GM12878 (cell line): ENCODE results near the gene CABLES1. TPM values are rescaled to one million over a fixed set of nuclear protein-coding genes. Genes with fewer than 3 reads are reported as not detected.

Source experiments
- BHLHE40 ChIP-seq, 2 experiments: fragments of 450-650 bp in 1 of 2; IDR thresholded peaks; 2 replicates each; pipeline ENCODE4 v1.6.1; 2011 to 2017; ENCODE audit warnings: low read depth in 2 of 2, borderline replicate concordance in 1 of 2, improper control_type of control experiment in 1 of 2, low read length in 1 of 2, mild to moderate bottlenecking in 1 of 2
- CHD1 ChIP-seq: IDR thresholded peaks from 2 replicates; pipeline ENCODE4 v1.6.1; 2012; ENCODE audit warnings: low read depth, low read length, improper control_type of control experiment
- CREM ChIP-seq: IDR thresholded peaks from 2 replicates; pipeline ENCODE4 v1.6.1; 2014; ENCODE audit warnings: antibody characterized with exemption, low read depth
- ELK1 ChIP-seq: IDR thresholded peaks from 2 replicates; pipeline ENCODE4 v1.6.1; 2012; ENCODE audit warnings: low read depth, low read length, improper control_type of control experiment
- ESRRA ChIP-seq: IDR thresholded peaks from 2 replicates; pipeline ENCODE4 v1.6.1; 2012; ENCODE audit warnings: mild to moderate bottlenecking, low read length, improper control_type of control experiment
- MLLT1 ChIP-seq: fragments of 450-650 bp; IDR thresholded peaks from 2 replicates; pipeline ENCODE4 v1.6.1; 2016; ENCODE audit warnings: mild to moderate bottlenecking
- NKRF ChIP-seq: fragments of 450-650 bp; conservative IDR thresholded peaks from 2 replicates; pipeline ENCODE4 v1.6.1; 2017; ENCODE audit warnings: mild to moderate bottlenecking, moderate library complexity
- NR2C1 ChIP-seq: fragments of 450-650 bp; IDR thresholded peaks from 2 replicates; pipeline ENCODE4 v1.6.1; 2017; ENCODE audit warnings: antibody characterized with exemption, mild to moderate bottlenecking, moderate library complexity
- PAX8 ChIP-seq: fragments of 450-650 bp; IDR thresholded peaks from 2 replicates; pipeline ENCODE4 v1.6.1; 2017; ENCODE audit warnings: mild to moderate bottlenecking, moderate library complexity
- PML ChIP-seq: IDR thresholded peaks from 2 replicates; pipeline ENCODE4 v1.6.1; 2012; ENCODE audit warnings: low read length, inconsistent platforms
- POLR2AphosphoS2 ChIP-seq: IDR thresholded peaks from 2 replicates; pipeline ENCODE4 v1.6.1; 2011; ENCODE audit warnings: low read depth, mild to moderate bottlenecking, low read length, improper control_type of control experiment, moderate library complexity
- POLR2AphosphoS5 ChIP-seq: IDR thresholded peaks from 2 replicates; pipeline ENCODE4 v1.6.1; 2011; ENCODE audit warnings: mild to moderate bottlenecking, low read length, inconsistent platforms
- SMAD5 ChIP-seq: IDR thresholded peaks from 2 replicates; pipeline ENCODE4 v1.6.1; 2016; ENCODE audit warnings: antibody characterized with exemption, low read depth
- SPI1 ChIP-seq: IDR thresholded peaks from 2 replicates; pipeline ENCODE4 v1.6.1; 2011; ENCODE audit warnings: low read depth, mild to moderate bottlenecking, low read length, moderate library complexity, borderline replicate concordance; ENCODE audit not compliant: insufficient read depth
- SUZ12 ChIP-seq: fragments of 200-600 bp; sonication (generic); IDR thresholded peaks from one replicate; pipeline ENCODE4 v1.6.1; 2018; ENCODE audit warnings: antibody characterized with exemption, mild to moderate bottlenecking; ENCODE audit not compliant: unreplicated experiment
- USF1 ChIP-seq: IDR thresholded peaks from 2 replicates; pipeline ENCODE4 v1.6.1; 2011; ENCODE audit warnings: borderline replicate concordance, low read depth, mild to moderate bottlenecking, moderate library complexity, mixed read lengths, low read length; ENCODE audit not compliant: insufficient read depth; ENCODE audit errors: extremely low read length
- USF2 ChIP-seq: IDR thresholded peaks from 2 replicates; pipeline ENCODE4 v1.6.1; 2011; ENCODE audit warnings: low read depth, low read length, improper control_type of control experiment, borderline replicate concordance
- YY1 ChIP-seq: IDR thresholded peaks from 2 replicates; pipeline ENCODE4 v1.6.1; 2011; ENCODE audit warnings: low read depth, mild to moderate bottlenecking, low read length
- ZBTB33 ChIP-seq: fragments of 450-650 bp; IDR thresholded peaks from 2 replicates; pipeline ENCODE4 v1.6.1; 2017; ENCODE audit warnings: mild to moderate bottlenecking
- ZNF207 ChIP-seq: fragments of 450-650 bp; IDR thresholded peaks from 2 replicates; pipeline ENCODE4 v1.6.1; 2014; ENCODE audit warnings: antibody characterized with exemption, mild to moderate bottlenecking, borderline replicate concordance
- ZNF384 ChIP-seq: IDR thresholded peaks from 2 replicates; pipeline ENCODE4 v1.6.1; 2012; ENCODE audit warnings: low read depth, mild to moderate bottlenecking, low read length, improper control_type of control experiment, borderline replicate concordance
- ZNF622 ChIP-seq: fragments of 450-650 bp; IDR thresholded peaks from 2 replicates; pipeline ENCODE4 v1.6.1; 2017; ENCODE audit warnings: mild to moderate bottlenecking, inconsistent platforms
- polyA plus RNA-seq, 11 experiments: library from polyadenylated mRNA; depleted of rRNA in 4 of 11; unstranded in 6 of 11; stranded (reverse) in 5 of 11; fragments of >200 nt; fragmentation: Nextera tagmentation in 4 of 11; fragmentation: Illumina TruSeq in 1 of 11; extraction: Ambion mirVana in 4 of 11; extraction: Trizol in 1 of 11; gene quantifications; 1 replicate in 1 of 11; 2 replicates in 10 of 11; pipeline versions ENCODE4 v1.2.1 to v1.2.3, GENCODE V29; 2011 to 2016; ENCODE audit warnings: inconsistent platforms in 2 of 11, missing spikeins in 2 of 11, low read depth in 1 of 11
- total RNA-seq, 4 experiments: library from RNA; depleted of rRNA in 3 of 4; stranded (reverse); fragments of >200 nt in 3 of 4; fragmentation: Illumina TruSeq in 1 of 4; extraction: Trizol in 1 of 4; gene quantifications; 2 replicates each; pipeline versions ENCODE4 v1.2.1 to v1.2.3, GENCODE V29; 2013 to 2021

CABLES1 gene
- total and polyA plus RNA-seq, 10 of the 15 experiments (the other 5 are each of a cell fraction or from before 2014, with no cell fraction given) = 2.9 to 27.2 (median 8.2) TPM

GRCh38 chr18:23283916-23284430, 148.7 kb downstream of the CABLES1 start (continued):
- no peak for TF ChIP-seq ZBTB33
- TF ChIP-seq USF2 = no peak
- no peak for TF ChIP-seq ZNF207
- TF ChIP-seq USF1 = no peak
- TF ChIP-seq MLLT1 = peak; percentile 77
- no peak for TF ChIP-seq CREM
- no peak for TF ChIP-seq NKRF
- TF ChIP-seq SPI1 = no peak
- TF ChIP-seq ELK1 = peak; percentile 78; the same call in 1 of the 2 replicates
- TF ChIP-seq POLR2AphosphoS2 = no peak
- TF ChIP-seq YY1 = no peak
- TF ChIP-seq NR2C1 = no peak
- no peak for TF ChIP-seq PML
- TF ChIP-seq ZNF384 = no peak
- TF ChIP-seq CHD1 = no peak
- no peak for TF ChIP-seq ZNF622
- peak; percentile 67 to 86; a peak in 3 of 4 replicates for TF ChIP-seq BHLHE40 (IDR thresholded peaks at IDR 0.05; ENCODE audit: borderline replicate concordance in 1 of 2, low read depth in 2 of 2, low read length in 1 of 2)
- TF ChIP-seq SUZ12 = no peak
- no peak for TF ChIP-seq PAX8
- no peak for TF ChIP-seq ESRRA
- no peak for TF ChIP-seq SMAD5
- no peak for TF ChIP-seq POLR2AphosphoS5
